DND-41 (cell line): Measurements from ENCODE around the gene SP100.

ENCODE experiments used
- ATAC-seq: fragments of 200-7000 bp; cut with Tn5 transposase; 3 replicates; pipeline ENCODE4 v1.9.1; 2021; ENCODE audit warnings: low read depth; ENCODE audit not compliant: insufficient read depth
- DNase-seq: peaks from one replicate; pipeline ENCODE4 v3.0.0-alpha.2; 2020
- H2AFZ ChIP-seq: 2 replicates; pipeline ENCODE4 v1.6.0; 2012; ENCODE audit warnings: low read depth, low read length
- H3K27ac ChIP-seq: 2 replicates; pipeline ENCODE4 v1.5.1; 2012; ENCODE audit warnings: low read length, inconsistent platforms
- H3K27me3 ChIP-seq: fragments of 200-600 bp; sonication (generic); 2 replicates; pipeline ENCODE4 v1.6.0; 2012; ENCODE audit warnings: low read length, mild to moderate bottlenecking, inconsistent platforms; ENCODE audit not compliant: insufficient read depth, poor library complexity
- H3K36me3 ChIP-seq: 2 replicates; pipeline ENCODE4 v1.5.1; 2012; ENCODE audit warnings: low read length, inconsistent platforms; ENCODE audit not compliant: insufficient read depth
- H3K4me1 ChIP-seq: 2 replicates; pipeline ENCODE4 v1.5.1; 2012; ENCODE audit warnings: mild to moderate bottlenecking, low read length; ENCODE audit not compliant: insufficient read depth
- H3K4me2 ChIP-seq: 2 replicates; pipeline ENCODE4 v1.6.0; 2012; ENCODE audit warnings: mild to moderate bottlenecking, moderate library complexity, low read length, inconsistent platforms; ENCODE audit not compliant: insufficient read depth
- H3K4me3 ChIP-seq, 2 experiments: fragments of 200-600 bp in 1 of 2; shearing (Covaris generic) in 1 of 2; 2 replicates each; pipeline ENCODE4 v1.5.1; 2012 to 2016; ENCODE audit warnings: inconsistent platforms in 2 of 2, low read length in 2 of 2, mild to moderate bottlenecking in 2 of 2, low read depth in 1 of 2, moderate library complexity in 1 of 2
- H3K79me2 ChIP-seq: 2 replicates; pipeline ENCODE4 v1.6.0; 2012; ENCODE audit warnings: low read length, inconsistent platforms; ENCODE audit not compliant: insufficient read depth
- H3K9ac ChIP-seq: 2 replicates; pipeline ENCODE4 v1.6.0; 2012; ENCODE audit warnings: low read depth, mild to moderate bottlenecking, inconsistent platforms, low read length, moderate library complexity
- H3K9me3 ChIP-seq: 2 replicates; pipeline ENCODE4 v1.5.1; 2012; ENCODE audit warnings: low read length, moderate library complexity, mild to moderate bottlenecking, inconsistent platforms; ENCODE audit not compliant: insufficient read depth, severe bottlenecking
- H4K20me1 ChIP-seq: 2 replicates; pipeline ENCODE4 v1.6.0; 2012; ENCODE audit warnings: low read length; ENCODE audit not compliant: insufficient read depth
- CTCF ChIP-seq: IDR thresholded peaks from 2 replicates; pipeline ENCODE4 v1.5.1; 2012; ENCODE audit warnings: borderline replicate concordance, low read length, moderate library complexity, mild to moderate bottlenecking; ENCODE audit not compliant: poor library complexity, severe bottlenecking; ENCODE audit errors: extremely low read depth
- EZH2 ChIP-seq: IDR thresholded peaks from 3 replicates; pipeline ENCODE4 v1.6.1; 2012; ENCODE audit warnings: borderline replicate concordance, low read depth, mild to moderate bottlenecking, moderate library complexity, low read length, inconsistent platforms; ENCODE audit not compliant: severe bottlenecking

Gene SP100

DNA sequence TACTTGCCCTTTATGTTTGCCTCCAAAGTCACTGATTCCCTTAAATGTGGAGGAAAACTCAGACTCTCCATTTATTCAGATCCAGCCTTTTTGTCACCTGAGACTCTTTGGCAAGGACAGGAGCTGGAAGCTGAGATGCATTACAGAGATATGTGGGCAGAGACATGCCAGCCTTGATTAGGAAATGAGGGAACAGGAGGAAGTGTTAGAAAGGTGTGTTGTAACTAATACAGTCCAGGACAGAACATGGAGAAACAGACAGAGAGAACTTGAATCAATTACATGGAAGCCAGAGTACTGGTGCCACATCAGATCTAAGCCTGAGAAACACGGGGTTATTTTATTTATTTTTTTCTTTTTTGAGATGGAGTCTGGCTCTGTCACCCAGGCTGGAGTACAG is 79.0 kb downstream of the SP100 start:
- TF ChIP-seq EZH2 (no peak), CTCF (no peak)
- H3K27me3 ChIP-seq, result no peaks in the 10 kb centered on the region

DNA sequence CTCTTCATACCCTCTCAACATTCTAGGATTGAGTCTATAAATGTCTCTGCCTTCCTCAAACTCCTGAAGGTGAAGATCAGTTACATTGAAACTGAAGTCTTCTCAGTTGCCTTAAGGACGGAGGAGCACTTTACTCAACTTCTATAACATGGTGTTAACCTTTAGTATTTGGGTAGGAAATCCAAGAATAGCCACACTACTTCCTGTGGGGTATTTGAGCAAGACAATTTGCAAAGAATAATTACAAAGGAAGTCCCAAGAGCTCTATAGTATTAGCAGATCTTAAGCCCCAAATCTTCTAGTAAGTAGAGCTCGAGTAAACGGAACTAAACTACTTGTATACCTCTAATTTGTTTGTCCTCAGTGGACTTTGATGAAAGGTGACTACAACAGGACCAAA is 80.9 kb downstream of the SP100 start:
- Histone ChIP-seq H3K4me1 (no peaks in the 10 kb centered on the region), H3K27me3 (no peaks in the 10 kb centered on the region), H3K9ac (no peak overlapping the region), H2AFZ (no peak overlapping the region), H3K27ac (no peak overlapping the region), H3K4me3 (no peak overlapping the region), H3K9me3 (no peaks in the 10 kb centered on the region), H3K4me2 (no peak overlapping the region), H3K36me3 (peaks cover 42% of the 10 kb centered on the region), H3K79me2 (no peaks in the 10 kb centered on the region), H4K20me1 (no peaks in the 10 kb centered on the region)
- no peak for ATAC-seq
- DNase-seq, result no peak
- TF ChIP-seq EZH2 (no peak), CTCF (no peak)

More for the DNA sequence above, 79.0 kb downstream of the SP100 start:
- no peak overlapping the region for H3K27ac ChIP-seq
- DNase-seq (no peak), ATAC-seq (no peak)
- H4K20me1 ChIP-seq, result no peaks in the 10 kb centered on the region
- H3K9me3 ChIP-seq, result no peaks in the 10 kb centered on the region
- no peaks in the 10 kb centered on the region for H3K79me2 ChIP-seq
- H3K36me3 ChIP-seq, result peaks cover 46% of the 10 kb centered on the region
- no peak overlapping the region for H3K4me3 ChIP-seq
- no peak overlapping the region for H3K4me2 ChIP-seq
- no peak overlapping the region for H2AFZ ChIP-seq
- H3K4me1 ChIP-seq, result no peaks in the 10 kb centered on the region
- H3K9ac ChIP-seq, result no peak overlapping the region

GRCh38 chr2:230498506-230499107 is 82.6 kb downstream of the SP100 start:
- no peak overlapping the region for H3K9ac ChIP-seq
- no peak overlapping the region for H3K27ac ChIP-seq
- no peak overlapping the region for H2AFZ ChIP-seq
- H3K4me1 ChIP-seq, result no peaks in the 10 kb centered on the region
- H3K79me2 ChIP-seq, result no peaks in the 10 kb centered on the region
- ATAC-seq (no peak), DNase-seq (no peak)
- peaks cover 47% of the 10 kb centered on the region for H3K36me3 ChIP-seq
- no peaks in the 10 kb centered on the region for H3K27me3 ChIP-seq
- H3K9me3 ChIP-seq, result no peaks in the 10 kb centered on the region
- no peak overlapping the region for H3K4me2 ChIP-seq
- H3K4me3 ChIP-seq, result no peak overlapping the region
- TF ChIP-seq EZH2 (no peak), CTCF (no peak)
- no peaks in the 10 kb centered on the region for H4K20me1 ChIP-seq
